Dermis blood vessel endothelial cell (primary cell): ENCODE measurements around the gene SUZ12. TPM values are rescaled to one million over a fixed set of nuclear protein-coding genes. Genes with fewer than 3 reads are reported as not detected.
"Not testable (repeated sequence)": the region's sequence is repeated elsewhere in the genome, so short reads cannot be mapped to it uniquely, and the experiment has no call there.

Source experiments
- DNase-seq: peaks from one replicate; pipeline ENCODE4 v3.0.0; 2010
- total RNA-seq: library from RNA; depleted of rRNA; stranded (reverse); fragments of >200 nt; gene quantifications from 2 replicates; pipeline ENCODE4 v1.2.3, GENCODE V29; 2014

The SUZ12 gene
- total RNA-seq, 1 donor from 2014 or later, result 19.2 TPM

DNA sequence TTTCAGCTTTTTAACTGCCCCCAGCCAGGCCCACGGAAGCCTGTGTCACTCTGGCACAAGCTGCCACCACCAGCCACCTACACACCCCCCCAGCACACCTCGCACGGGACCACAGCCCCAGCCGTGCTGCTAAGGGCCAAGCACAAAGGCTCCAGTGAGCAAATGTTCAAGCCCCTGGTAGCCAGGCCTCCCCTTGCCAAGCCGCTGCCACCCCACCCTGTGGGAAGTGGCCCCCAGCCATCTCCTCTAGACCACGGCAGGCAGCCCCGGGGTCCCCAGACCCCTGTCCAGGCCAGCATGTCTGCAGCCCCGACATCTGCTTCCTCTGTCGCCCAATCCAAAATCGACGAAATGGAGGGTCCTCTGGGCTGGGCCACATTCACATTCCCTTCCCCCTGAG lies 105.5 kb downstream of the SUZ12 start:
- DNase-seq, result not testable (repeated sequence)

DNA sequence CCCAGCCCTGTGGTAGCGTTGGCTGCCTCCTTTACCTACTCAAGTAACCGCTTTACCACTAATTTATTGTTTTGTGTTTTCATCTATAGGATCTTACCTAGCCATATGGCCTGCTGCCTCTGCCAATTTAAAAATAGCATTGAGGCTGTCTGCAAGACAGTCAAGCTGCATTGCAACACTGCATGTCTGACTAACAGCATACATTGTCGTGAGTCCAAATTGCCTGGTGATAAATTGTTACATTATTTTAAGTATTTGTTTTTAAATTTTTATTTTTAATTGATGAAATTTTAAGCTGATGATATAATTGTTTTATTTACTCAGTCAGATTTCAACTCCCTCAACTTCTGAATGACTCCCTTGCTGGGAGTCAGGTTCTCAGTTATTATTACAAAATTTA lies 108.8 kb downstream of the SUZ12 start:
- not testable (repeated sequence) for DNase-seq

- DNase-seq, result not testable (repeated sequence)
Observed at GRCh38 chr17:32047663-32048062, 110.9 kb downstream of the SUZ12 start.

Other genes with a start within 250 kb of the SUZ12 start
- 57.0 and 79.5 TPM in 2 replicates for gene COPRS, start 77.8 kb upstream of the SUZ12 start, total RNA-seq
- gene UTP6, start 35.3 kb upstream of the SUZ12 start, total RNA-seq, result 34.8 and 41.2 TPM in 2 replicates
- gene LRRC37B, start 70.4 kb downstream of the SUZ12 start, total RNA-seq, result 9.6 and 17.0 TPM in 2 replicates
- 36.8 and 40.3 TPM in 2 replicates for gene RHOT1, start 205.5 kb downstream of the SUZ12 start, total RNA-seq